HG03139 (cell line): ENCODE measurements around the gene BTBD2.
"Not testable (repeated sequence)": the region's sequence is repeated elsewhere in the genome, so short reads cannot be mapped to it uniquely, and the experiment has no call there.

Experiments used
- ATAC-seq: cut with Tn5 transposase; IDR thresholded peaks from one replicate; pipeline ENCODE4 v1.9.1; 2021; ENCODE audit not compliant: unreplicated experiment

BTBD2 gene

DNA sequence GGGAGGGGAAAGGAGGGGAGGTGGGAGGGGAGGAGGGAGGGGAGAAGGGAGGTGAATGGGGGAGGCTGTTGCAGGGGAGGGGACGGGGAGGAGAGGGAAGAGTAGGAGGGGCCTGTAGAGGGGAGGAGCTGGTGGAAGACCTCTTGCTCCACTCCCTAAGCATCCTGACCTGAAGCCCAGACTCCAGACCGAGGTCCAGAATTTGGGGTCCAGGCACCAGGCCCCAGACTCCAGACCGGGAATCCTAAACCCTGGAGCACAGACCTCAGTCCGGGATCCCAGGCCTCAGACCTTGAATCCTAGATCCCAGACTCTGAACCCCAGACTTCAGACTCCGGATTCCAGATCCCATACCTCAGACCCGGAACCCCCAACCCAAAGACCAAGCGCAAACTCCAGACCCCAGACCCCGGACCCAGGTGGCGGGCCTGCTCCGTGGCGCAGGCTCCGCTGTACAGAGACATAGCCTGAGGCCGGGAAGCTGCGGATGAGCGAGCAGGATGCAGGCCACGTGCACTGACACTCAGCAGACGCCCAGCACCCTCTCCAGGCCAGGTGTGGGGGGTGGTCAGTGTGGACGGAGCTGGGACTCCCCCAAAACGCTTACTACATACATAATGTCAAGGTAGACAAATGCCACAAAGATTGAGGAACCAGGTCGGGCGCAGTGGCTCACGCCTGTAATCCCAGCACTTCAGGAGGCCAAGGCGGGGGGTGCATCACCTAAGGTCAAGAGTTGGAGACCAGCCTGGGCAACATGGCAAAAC, 710 bp upstream of the BTBD2 start:
- ATAC-seq, result no peak

DNA sequence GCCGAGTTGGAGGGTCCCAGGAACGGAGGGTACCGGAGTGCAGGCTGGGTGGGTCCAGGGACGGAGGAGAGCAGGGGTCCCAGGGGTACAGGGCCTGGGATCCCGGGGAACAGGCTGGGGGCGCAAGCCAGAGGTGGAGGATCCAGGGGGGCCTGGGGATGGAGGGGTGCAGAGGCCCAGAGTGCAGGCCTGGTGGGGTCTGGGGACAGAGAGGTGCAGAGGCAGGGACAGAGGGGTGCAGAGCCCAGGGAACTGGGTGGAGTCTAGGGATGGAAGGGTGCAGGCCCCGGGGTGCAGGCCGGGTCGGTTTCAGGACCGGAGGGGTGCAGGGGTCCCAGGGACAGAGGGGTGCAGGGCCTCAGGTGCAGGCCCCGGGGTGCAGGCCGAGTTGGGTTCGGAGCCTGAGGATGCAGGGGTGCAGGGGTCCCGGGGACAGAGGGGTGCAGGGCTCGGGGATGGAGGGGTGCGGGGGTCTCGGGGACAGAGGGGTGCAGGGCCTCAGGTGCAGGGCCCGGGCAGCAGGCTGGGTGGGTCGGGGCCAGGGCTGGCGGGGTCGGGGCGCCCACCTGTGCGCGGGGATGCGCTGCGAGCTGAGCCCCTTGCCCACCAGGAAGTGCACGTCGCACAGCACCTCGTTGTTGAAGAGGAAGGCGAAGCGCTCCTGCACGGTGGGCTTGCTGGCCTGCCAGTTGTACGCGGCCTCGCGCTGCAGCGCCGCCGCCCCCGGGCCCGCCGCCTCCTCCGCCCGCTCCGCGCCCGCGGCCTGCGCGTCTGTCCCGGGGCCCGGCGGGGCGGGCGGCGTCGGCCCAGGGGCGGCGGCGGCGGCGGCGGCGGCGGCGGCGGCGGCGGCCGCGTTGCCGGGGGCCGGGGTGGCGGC, 545 bp downstream of the BTBD2 start:
- no peak for ATAC-seq

DNA sequence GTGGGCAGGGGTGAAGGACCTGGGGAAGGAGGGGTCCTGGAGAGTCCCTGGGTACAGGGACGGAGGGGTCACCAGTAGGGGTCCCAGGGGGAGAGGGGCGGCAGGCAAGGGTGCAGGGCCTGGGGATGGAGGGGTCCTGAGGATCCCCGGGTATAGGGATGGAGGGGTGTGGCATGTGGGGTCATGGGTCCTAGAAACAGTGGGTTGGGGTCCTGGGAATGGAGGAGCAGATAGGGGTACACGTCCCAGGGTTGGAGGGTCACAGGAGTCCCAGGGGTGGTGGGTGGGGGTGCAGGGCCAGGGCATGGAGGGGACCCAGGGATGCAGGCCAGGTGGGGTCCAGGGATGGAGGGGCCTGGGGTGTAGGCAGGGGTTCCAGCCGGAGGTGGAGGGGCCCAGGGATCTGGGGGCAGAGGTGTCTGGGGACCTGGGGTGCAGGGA, 1.4 kb downstream of the BTBD2 start:
- no peak for ATAC-seq

DNA sequence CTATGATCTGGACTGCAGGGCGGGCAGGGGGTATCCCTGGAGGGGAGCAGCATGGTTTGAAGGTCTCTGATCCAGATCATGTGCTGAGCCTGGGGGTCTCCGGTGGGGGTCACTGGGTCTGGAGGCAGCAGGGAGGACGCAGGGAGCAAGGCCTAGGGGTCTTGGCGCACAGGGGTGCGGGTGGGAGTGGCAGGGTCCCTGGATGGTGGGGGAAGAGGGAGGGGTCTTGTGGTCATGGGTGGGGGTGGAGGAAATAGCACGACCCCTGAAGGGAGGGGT, 1.9 kb downstream of the BTBD2 start:
- no peak for ATAC-seq

DNA sequence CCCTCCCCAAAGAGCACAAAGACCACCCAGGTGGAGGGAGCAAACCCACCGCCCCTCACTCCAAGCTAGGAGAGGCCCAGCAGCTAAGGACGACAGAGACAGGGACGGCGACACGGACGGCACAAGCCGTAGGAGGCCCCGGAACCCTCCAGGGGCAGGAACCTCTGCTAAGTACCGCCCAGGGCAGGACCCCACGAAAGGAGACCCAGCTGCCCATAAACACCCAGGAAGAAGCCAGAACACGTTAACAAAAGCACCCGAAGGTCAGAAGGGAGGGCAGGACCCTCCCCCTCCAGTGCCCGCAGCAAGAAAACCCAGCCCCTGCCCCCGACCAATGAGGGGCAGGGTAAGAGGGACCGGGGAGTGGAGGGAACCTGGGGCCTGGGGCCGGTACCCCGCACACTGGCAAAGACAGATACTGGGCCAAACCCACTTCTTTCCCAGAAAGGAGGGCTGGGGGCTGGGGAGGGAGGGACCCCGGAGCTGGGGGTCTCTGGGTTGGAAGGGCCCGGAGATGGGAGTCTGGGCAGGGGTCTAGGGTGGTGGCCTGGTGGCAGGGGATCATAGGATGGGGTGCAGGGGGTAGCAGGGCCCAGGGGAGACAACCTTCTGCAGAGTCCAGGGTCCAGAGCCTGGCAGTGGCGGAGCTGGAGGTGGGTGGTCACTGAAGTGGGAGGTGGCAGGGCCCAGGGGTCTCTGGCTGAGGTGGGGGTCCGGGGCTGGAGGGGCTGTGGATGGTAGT, 2.4 kb downstream of the BTBD2 start:
- no peak for ATAC-seq

DNA sequence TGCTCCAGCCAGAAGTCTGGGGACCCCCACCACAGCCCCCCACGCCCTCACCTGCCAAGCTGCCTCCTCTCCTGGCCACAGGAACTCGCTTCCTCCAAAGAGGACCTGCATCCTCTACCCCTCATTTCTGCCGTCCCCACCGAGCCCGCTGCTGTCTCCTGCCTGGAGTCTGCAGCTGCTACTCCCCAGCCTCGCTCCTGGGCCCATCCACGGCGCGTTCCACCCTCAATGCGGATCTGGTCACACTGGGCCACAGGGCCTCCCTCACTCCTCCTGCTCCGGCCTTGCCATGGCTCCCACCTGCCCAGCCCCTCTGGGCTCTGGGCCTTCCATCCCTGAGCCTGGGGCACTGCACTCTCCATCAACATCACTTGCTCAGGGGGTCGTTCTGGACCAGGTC, 4.3 kb downstream of the BTBD2 start:
- no peak for ATAC-seq

DNA sequence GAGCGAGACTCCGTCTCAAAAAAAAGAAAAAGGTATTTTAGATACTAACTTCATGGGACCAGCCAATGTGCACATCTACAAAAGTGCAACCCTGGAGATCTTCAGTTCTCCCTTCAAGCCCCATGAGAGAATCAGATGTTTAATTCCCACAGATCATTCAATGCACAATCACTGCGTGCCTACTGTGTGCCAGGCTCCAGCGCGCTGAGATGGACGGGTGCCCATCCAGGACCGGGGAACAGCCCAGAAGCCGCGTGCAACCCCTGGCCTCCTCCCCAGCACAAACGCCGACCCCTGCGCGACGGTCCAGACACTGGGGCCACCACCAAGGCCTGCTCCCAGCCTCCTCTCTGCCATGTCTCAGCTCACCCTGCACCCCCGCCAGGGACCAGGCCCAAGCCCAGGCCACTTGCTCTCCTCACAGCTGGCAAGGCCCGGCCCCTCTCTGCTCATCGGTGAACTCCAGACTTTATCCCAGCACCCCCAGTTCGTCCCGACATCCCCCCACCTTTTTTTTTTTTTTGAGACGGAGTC, 5.3 kb downstream of the BTBD2 start:
- no peak for ATAC-seq

DNA sequence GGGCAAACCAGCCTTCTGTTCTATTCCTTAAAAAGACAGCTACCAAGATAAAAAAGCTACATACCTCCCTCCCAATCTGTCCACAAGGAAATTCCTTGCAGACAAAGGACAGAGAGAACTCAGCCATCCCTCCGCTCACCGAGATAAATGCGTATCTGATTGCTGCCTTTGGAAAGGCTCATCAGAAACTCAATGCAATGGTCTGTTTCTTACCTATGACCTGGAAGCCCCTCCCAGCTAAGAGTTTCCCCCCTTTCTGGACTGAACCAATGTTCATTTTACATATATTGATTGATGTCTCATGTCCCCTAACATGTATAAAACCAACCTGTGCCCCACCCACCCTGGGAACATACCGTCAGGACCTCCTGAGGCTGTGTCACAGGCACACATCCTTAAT, 11.6 kb downstream of the BTBD2 start:
- ATAC-seq, result no peak

DNA sequence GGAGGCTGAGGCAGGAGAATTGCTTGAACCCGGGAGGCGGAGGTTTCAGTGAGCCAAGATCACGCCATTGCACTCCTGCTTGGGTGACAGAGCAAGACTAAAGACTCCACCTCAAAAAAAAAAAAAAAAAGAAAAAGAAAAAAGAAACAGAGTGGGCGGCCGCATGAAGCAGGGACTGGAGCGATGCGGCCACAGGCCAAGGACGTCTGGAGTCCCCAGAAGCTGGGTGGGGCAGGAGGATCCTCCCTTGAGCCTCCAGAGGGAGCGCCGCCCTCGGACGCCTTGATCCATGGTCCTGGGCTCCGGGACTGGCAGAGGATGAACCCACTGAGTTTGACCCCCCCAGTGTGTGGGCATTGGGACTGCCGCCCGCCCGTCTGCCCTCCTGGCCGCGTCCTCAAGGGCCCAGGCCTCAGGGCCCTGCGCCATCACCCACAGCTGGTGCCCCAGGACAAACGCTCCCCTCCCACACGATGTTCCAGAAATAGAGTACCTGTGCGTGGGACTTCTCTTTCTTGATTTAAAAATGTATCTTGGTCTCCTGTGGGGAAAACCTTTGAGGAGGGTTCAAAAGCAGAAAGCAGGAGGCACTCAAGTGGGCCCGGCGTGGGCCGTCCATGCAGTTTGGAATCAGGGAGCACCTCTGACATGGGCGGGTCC, 15.5 kb downstream of the BTBD2 start:
- no peak for ATAC-seq

DNA sequence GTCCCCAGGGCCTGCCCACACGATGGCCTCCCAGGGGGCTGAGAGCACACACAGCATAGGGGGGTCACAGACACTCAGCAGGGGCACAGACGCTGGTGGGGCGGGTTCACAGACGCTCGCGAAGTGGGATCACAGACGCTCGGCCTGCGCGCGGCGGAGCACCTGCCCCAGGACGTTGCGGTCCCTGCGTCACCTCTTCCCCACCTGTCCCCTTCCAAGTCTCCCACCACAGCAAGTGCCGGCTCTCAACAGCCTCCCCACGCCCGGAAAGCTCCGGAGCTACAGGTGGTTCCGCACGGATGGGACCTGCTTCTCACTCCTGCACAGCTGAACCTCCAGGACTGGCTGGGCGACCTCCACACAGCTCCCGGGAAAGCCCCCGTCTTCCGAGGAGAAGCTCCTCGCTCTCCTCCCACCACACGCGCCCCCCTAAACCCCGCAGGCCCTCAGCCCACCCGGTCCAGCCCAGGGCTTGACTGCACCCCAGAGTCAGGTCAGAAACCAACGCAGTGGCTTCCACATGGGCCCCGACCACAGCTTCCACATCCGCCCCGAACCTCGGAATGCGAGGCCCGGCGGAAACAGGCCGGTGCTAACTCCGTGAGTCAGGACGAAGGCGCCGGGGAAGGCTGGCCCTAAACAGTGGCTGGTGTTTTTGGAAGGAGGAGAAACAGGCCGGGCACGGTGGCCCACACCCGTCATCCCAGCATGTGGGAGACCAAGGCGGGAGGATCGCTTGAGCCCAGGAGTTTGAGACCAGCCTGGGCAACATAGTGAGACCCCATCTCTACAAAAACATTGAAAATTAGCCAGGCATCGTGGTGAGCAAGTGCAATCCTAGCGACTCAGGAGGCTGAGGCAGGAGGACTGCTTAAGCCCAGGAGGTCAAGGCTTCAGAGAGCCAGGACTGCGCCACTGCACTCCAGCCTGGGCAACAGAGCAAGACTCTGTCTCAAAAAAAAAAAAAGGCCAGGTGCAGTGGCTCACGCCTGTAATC, 16.5 kb downstream of the BTBD2 start:
- ATAC-seq, result no peak

DNA sequence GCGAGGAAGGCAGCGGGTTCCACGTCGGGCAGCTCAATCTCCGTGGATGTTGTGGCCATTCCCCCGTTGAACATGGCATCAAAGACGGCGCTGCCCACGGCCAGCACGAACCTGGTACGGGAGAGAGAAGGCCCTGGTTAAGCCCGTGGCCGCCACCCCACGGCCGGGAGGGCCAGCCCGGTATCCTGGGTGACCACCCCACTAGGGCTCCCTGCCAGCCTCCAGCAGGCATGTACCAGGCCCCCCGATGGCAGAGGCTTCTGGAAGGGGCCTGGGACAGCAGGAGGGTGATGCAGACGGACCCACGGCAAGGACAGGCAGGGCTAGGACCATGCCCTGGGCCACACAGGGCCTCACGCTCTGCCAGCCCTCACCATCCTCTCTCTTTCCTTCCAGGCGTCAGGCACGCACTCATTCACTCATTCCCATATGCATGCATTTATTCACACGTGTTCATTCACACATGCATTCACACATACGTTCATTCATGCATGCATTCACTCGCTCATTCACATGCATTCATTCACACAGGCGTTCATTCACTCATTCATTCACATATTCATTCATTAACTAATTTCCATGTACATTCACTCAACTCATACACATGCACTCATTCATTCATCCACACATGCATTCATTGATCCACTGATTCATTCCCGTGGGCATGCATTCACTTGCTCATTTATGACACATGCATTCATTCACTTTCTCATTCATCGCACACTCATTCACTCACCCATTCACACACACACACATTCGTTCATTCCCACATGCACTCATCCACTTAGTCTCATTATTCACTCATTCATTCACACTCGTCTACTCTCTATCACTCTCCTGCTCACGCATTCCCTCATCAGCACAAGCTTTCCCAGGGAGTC, 17.9 kb downstream of the BTBD2 start:
- no peak for ATAC-seq

DNA sequence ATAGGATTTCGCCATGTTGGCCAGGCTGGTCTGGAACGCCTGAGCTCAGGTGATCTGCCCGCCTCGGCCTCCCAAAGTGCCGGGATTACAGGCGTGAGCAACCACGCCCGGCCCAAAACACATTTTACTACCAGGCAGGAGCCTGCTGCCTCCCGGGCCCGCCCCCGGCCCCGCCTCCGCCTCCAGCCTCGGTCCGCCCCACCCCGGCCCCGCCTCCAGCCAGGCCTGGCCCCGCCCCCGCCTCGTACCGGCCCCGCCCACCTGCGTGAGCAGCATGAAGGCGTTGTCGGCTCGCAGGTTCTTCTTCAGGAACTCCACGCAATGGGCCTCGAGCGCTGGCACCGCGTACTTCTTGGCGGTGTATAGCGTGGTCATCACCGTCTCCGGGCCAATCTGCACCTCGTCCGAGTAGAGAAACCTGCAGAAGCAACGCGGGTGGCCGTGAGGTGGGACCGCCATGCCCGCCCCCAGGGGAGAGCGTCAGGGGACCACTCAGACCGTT, 22.7 kb downstream of the BTBD2 start:
- ATAC-seq, result no peak

DNA sequence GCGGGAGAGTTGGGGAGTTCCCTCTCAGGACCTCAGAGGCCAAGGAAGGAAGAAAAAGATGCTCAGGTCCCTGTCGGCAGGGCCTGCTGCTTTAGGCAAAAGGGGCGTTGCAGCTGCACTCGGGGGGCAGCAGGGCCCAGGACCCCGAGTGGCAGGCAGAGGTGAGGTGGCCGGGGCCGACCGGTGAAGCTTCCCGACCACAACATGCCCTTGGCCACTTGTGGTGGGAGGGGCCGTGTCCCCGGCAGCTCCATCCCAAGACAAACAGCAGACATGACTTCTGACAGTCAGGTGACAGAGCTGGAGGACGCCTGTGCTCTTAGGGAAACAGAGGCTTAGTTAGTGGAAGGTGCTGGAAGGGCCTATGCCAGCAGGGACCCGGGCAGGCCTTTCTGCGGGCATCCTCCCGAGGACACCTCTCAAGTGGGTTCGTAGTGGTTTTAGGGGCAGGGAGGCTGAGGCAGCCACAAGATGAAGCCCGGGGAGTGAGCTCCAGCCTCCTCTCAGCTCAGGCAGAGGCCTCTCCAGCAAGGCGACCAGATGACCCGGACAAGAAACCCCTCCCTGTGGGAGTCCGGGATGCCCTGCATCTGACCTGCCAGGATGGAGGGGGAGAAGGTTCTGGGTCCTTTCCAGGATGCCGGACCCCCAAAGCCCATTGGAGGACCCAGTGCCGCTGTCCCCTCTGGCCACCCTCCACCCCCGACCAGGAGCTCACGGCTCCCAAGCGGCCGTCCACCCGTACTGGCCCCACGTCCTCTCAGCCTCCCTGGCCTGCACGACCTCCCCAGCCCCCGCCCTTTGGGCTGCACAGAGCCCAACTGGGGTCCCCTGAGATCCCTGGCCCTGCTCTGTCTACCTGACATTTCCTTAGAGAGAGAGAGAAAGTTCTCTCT, 24.2 kb downstream of the BTBD2 start:
- no peak for ATAC-seq

DNA sequence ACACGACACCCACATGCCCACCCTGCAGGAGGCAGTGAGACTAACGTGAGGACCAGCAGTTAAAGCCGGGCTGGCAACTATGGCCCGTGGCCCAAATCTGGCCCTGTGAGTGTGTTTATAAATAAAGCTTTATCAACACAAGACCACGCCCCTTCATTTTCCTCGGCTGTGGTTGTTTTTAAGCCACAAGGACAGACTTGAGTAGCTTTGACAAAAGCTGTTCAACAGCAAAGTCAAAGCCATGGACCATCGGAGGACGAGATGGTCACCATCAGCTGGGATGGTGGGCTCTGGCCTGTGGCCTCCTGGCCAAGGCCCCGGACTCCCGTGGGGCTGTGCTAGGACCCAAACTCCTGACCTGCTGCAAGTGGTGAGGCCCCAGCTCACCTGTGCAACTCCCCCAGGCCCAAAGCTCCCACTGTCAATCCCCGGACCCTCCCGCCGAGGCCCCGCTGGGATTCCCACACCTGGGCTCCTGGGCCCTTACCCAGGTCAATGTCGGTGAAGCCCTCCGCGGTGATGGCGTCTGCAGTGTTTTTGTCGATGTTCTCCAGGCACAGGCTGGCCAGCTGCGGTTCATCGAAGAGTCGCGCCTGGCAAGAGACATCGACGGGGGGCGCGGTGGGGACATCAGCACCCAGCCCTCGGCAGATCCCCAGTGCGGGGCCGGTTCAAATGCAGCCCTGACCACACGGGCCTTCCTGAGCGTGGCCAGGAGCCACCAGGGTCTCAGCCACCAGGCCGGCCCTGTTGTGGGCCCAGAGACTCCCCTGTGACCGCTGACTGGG, 25.1 kb downstream of the BTBD2 start:
- ATAC-seq, result no peak

DNA sequence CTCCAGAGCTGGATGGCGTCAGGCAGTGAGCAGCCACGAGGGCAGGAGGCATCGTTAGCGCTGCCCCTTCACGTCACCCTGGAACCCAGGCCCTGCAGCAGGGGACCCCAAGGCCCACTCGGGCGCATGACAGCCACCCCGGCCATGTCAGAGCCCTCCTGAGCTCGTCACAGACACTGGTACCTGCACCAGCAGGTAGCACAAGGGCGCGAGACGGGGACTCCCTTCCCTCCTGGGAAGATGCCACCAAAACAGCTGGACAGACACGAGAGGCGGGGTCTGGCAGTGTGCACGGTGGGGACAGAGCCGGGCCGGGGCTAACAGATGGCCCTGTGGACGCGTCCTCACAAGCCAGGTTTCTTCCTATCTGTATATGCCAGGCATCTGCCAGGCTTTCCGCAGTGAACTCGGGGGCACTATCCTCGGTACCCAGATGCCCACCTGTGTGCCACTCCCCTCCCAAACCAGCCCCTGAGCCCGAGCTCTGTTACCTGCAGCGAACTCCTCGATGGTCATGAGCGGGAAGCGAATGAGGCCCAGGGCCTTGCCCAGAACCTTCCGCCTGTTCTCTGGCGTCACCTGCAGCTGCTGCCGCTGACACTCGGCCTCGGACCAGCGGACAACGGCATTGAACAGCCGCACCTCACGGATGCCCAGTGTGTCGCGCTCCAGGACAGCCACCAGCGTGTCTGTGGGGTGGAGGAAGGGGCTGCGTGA, 25.8 kb downstream of the BTBD2 start:
- ATAC-seq, result no peak

DNA sequence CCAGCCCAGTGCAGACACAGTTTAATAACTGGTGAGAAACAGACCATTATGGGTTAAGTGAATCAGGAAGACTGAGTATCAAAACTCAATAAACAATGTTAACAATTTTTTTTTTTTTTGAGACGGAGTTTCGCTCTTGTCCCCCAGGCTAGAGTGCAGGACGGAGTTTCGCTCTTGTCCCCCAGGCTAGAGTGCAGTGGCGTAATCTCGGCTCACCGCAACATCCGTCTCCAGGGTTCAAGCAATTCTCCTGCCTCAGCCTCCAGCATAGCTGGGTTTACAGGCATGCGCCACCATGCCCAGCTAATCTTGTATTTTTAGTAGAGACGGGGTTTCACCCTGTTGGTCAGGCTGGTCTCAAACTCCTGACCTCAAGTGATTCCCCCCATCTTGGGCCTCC, 27.1 kb downstream of the BTBD2 start:
- not testable (repeated sequence) for ATAC-seq
